ENCODE results near the gene PITPNC1. TPM values are rescaled to one million over a fixed set of nuclear protein-coding genes. Genes with fewer than 3 reads are reported as not detected.
A peak's percentile ranks its signal among the peaks of the same experiment; 100 is the strongest.
"Not testable (repeated sequence)": the region's sequence is repeated elsewhere in the genome, so short reads cannot be mapped to it uniquely, and the experiment has no call there.

Gene PITPNC1
- total RNA-seq, 1 experiment from 2014 or later, result 6.3 TPM

- in situ Hi-C loops (cut with HindIII; ENCODE audit: low pct_unique_long_range_greater_than_20kb, low sequenced_read_pairs), result no loop called here
- DNase-seq (ENCODE audit: low read depth), result no peak
Measured at GRCh38 chr17:67471118-67471517, 94.0 kb downstream of the PITPNC1 start.

GRCh38 chr17:67472606-67473005 is 95.5 kb downstream of the PITPNC1 start:
- in situ Hi-C loops (cut with HindIII; ENCODE audit: low pct_unique_long_range_greater_than_20kb, low sequenced_read_pairs); DNase-seq (ENCODE audit: low read depth): not testable (repeated sequence)

GRCh38 chr17:67474081-67474661 is 97.1 kb downstream of the PITPNC1 start:
- DNase-seq (ENCODE audit: low read depth), result no peak
- in situ Hi-C loops (cut with HindIII; ENCODE audit: low pct_unique_long_range_greater_than_20kb, low sequenced_read_pairs), result no loop called here

- in situ Hi-C loops (cut with HindIII; ENCODE audit: low pct_unique_long_range_greater_than_20kb, low sequenced_read_pairs), result no loop called here
- peak; percentile 78 for DNase-seq (ENCODE audit: low read depth)
Measured at GRCh38 chr17:67475161-67475937, 98.3 kb downstream of the PITPNC1 start.

- DNase-seq (ENCODE audit: low read depth), result no peak
- in situ Hi-C loops (cut with HindIII; ENCODE audit: low pct_unique_long_range_greater_than_20kb, low sequenced_read_pairs), result no loop called here
Measured at GRCh38 chr17:67476787-67477335, 99.8 kb downstream of the PITPNC1 start.

GRCh38 chr17:67477687-67478086 is 100.6 kb downstream of the PITPNC1 start:
- in situ Hi-C loops (cut with HindIII; ENCODE audit: low pct_unique_long_range_greater_than_20kb, low sequenced_read_pairs), result no loop called here

GRCh38 chr17:67478401-67479041 is 101.4 kb downstream of the PITPNC1 start:
- no peak for DNase-seq (ENCODE audit: low read depth)
- in situ Hi-C loops (cut with HindIII; ENCODE audit: low pct_unique_long_range_greater_than_20kb, low sequenced_read_pairs), result no loop called here

More at GRCh38 chr17:67477687-67478086, 100.6 kb downstream of the PITPNC1 start:
- DNase-seq (ENCODE audit: low read depth), result no peak

- DNase-seq (ENCODE audit: low read depth), result no peak
- in situ Hi-C loops (cut with HindIII; ENCODE audit: low pct_unique_long_range_greater_than_20kb, low sequenced_read_pairs), result no loop called here
Measured at GRCh38 chr17:67479148-67479547, 102.1 kb downstream of the PITPNC1 start.

- in situ Hi-C loops (cut with HindIII; ENCODE audit: low pct_unique_long_range_greater_than_20kb, low sequenced_read_pairs); DNase-seq (ENCODE audit: low read depth): not testable (repeated sequence)
Measured at GRCh38 chr17:67480959-67481358, 103.9 kb downstream of the PITPNC1 start.

- DNase-seq (ENCODE audit: low read depth), result no peak
- in situ Hi-C loops (cut with HindIII; ENCODE audit: low pct_unique_long_range_greater_than_20kb, low sequenced_read_pairs), result no loop called here
Measured at GRCh38 chr17:67481808-67482207, 104.7 kb downstream of the PITPNC1 start.

GRCh38 chr17:67482764-67483163 is 105.7 kb downstream of the PITPNC1 start:
- DNase-seq (ENCODE audit: low read depth), result no peak
- in situ Hi-C loops (cut with HindIII; ENCODE audit: low pct_unique_long_range_greater_than_20kb, low sequenced_read_pairs), result no loop called here

GRCh38 chr17:67484261-67484660 is 107.2 kb downstream of the PITPNC1 start:
- in situ Hi-C loops (cut with HindIII; ENCODE audit: low pct_unique_long_range_greater_than_20kb, low sequenced_read_pairs), result no loop called here
- no peak for DNase-seq (ENCODE audit: low read depth)

- in situ Hi-C loops (cut with HindIII; ENCODE audit: low pct_unique_long_range_greater_than_20kb, low sequenced_read_pairs), result loop anchor here (5.0 kb wide), 1 partner anchor 63 kb away; no protein-coding TSS in a partner anchor
- DNase-seq (ENCODE audit: low read depth), result no peak
Measured at GRCh38 chr17:67485666-67486065, 108.6 kb downstream of the PITPNC1 start.

GRCh38 chr17:67487506-67487905 is 110.4 kb downstream of the PITPNC1 start:
- peak; percentile 40 for DNase-seq (ENCODE audit: low read depth)
- in situ Hi-C loops (cut with HindIII; ENCODE audit: low pct_unique_long_range_greater_than_20kb, low sequenced_read_pairs), result loop anchor here (5.0 kb wide), 1 partner anchor 65 kb away; no protein-coding TSS in a partner anchor

GRCh38 chr17:67488161-67488560 is 111.1 kb downstream of the PITPNC1 start:
- in situ Hi-C loops (cut with HindIII; ENCODE audit: low pct_unique_long_range_greater_than_20kb, low sequenced_read_pairs), result loop anchor here (5.0 kb wide), 1 partner anchor 66 kb away; no protein-coding TSS in a partner anchor
- peak; percentile 31 for DNase-seq (ENCODE audit: low read depth)

- in situ Hi-C loops (cut with HindIII; ENCODE audit: low pct_unique_long_range_greater_than_20kb, low sequenced_read_pairs), result loop anchor here (5.0 kb wide), 1 partner anchor 66 kb away; no protein-coding TSS in a partner anchor
- DNase-seq (ENCODE audit: low read depth), result no peak
Measured at GRCh38 chr17:67488768-67489167, 111.7 kb downstream of the PITPNC1 start.

- in situ Hi-C loops (cut with HindIII; ENCODE audit: low pct_unique_long_range_greater_than_20kb, low sequenced_read_pairs), result loop anchor here (5.0 kb wide), 1 partner anchor 67 kb away; no protein-coding TSS in a partner anchor
- DNase-seq (ENCODE audit: low read depth), result no peak
Measured at GRCh38 chr17:67489273-67489672, 112.2 kb downstream of the PITPNC1 start.

GRCh38 chr17:67490471-67490870 is 113.4 kb downstream of the PITPNC1 start:
- in situ Hi-C loops (cut with HindIII; ENCODE audit: low pct_unique_long_range_greater_than_20kb, low sequenced_read_pairs), result no loop called here

More at GRCh38 chr17:67490471-67490870, 113.4 kb downstream of the PITPNC1 start:
- no peak for DNase-seq (ENCODE audit: low read depth)

Data from Caki2 (cell line).